ENCODE results near the gene ARSJ.
"Not testable (repeated sequence)": the region's sequence is repeated elsewhere in the genome, so short reads cannot be mapped to it uniquely, and the experiment has no call there.

ARSJ gene

GRCh38 chr4:113958766-113959538 is 20.5 kb downstream of the ARSJ start:
- DNase-seq (ENCODE audit: low read depth in 2 of 2) = no peak

- DNase-seq (ENCODE audit: low read depth in 2 of 2) = no peak
Observed at GRCh38 chr4:113957956-113958355, 21.5 kb downstream of the ARSJ start.

- DNase-seq (ENCODE audit: low read depth in 2 of 2) = no peak
Observed at GRCh38 chr4:113955948-113956347, 23.5 kb downstream of the ARSJ start.

GRCh38 chr4:113955411-113955810 is 24.0 kb downstream of the ARSJ start:
- no peak for DNase-seq (ENCODE audit: low read depth in 2 of 2)

GRCh38 chr4:113953888-113954287 is 25.6 kb downstream of the ARSJ start:
- DNase-seq (ENCODE audit: low read depth in 2 of 2) = no peak

- DNase-seq (ENCODE audit: low read depth in 2 of 2) = no peak
Observed at GRCh38 chr4:113952452-113953029, 26.9 kb downstream of the ARSJ start.

GRCh38 chr4:113951263-113951662 is 28.2 kb downstream of the ARSJ start:
- DNase-seq (ENCODE audit: low read depth in 2 of 2) = no peak

GRCh38 chr4:113950207-113950606 is 29.2 kb downstream of the ARSJ start:
- no peak for DNase-seq (ENCODE audit: low read depth in 2 of 2)

- DNase-seq (ENCODE audit: low read depth in 2 of 2) = no peak
Observed at GRCh38 chr4:113947484-113947883, 32.0 kb downstream of the ARSJ start.

GRCh38 chr4:113945906-113946305 is 33.5 kb downstream of the ARSJ start:
- DNase-seq (ENCODE audit: low read depth in 2 of 2) = no peak

GRCh38 chr4:113943863-113944262 is 35.6 kb downstream of the ARSJ start:
- DNase-seq (ENCODE audit: low read depth in 2 of 2) = no peak

GRCh38 chr4:113943085-113943484 is 36.4 kb downstream of the ARSJ start:
- no peak for DNase-seq (ENCODE audit: low read depth in 2 of 2)

- DNase-seq (ENCODE audit: low read depth in 2 of 2) = no peak
Observed at GRCh38 chr4:113941836-113942235, 37.6 kb downstream of the ARSJ start.

- not testable (repeated sequence) for DNase-seq (ENCODE audit: low read depth in 2 of 2)
Observed at GRCh38 chr4:113940103-113940502, 39.3 kb downstream of the ARSJ start.

- no peak for DNase-seq (ENCODE audit: low read depth in 2 of 2)
Observed at GRCh38 chr4:113935190-113935589, 44.3 kb downstream of the ARSJ start.

- not testable (repeated sequence) for DNase-seq (ENCODE audit: low read depth in 2 of 2)
Observed at GRCh38 chr4:113924706-113925105, 54.7 kb downstream of the ARSJ start.

GRCh38 chr4:113921089-113921794 is 58.2 kb downstream of the ARSJ start:
- no peak for DNase-seq (ENCODE audit: low read depth in 2 of 2)

- no peak for DNase-seq (ENCODE audit: low read depth in 2 of 2)
Observed at GRCh38 chr4:113919611-113920010, 59.8 kb downstream of the ARSJ start.

GRCh38 chr4:113919145-113919544 is 60.3 kb downstream of the ARSJ start:
- no peak for DNase-seq (ENCODE audit: low read depth in 2 of 2)

- DNase-seq (ENCODE audit: low read depth in 2 of 2) = no peak
Observed at GRCh38 chr4:113908829-113909228, 70.6 kb downstream of the ARSJ start.

- no peak for DNase-seq (ENCODE audit: low read depth in 2 of 2)
Observed at GRCh38 chr4:113907559-113907958, 71.9 kb downstream of the ARSJ start.

- no peak for DNase-seq (ENCODE audit: low read depth in 2 of 2)
Observed at GRCh38 chr4:113905301-113905700, 74.1 kb downstream of the ARSJ start.

GRCh38 chr4:113904877-113905276 is 74.6 kb downstream of the ARSJ start:
- DNase-seq (ENCODE audit: low read depth in 2 of 2) = no peak
